Thyroid gland (tissue), 4 donors: ENCODE measurements around the gene TNRC6B. TPM values are rescaled to one million over a fixed set of nuclear protein-coding genes. Genes with fewer than 3 reads are reported as not detected.
A peak's percentile ranks its signal among the peaks of the same experiment; 100 is the strongest.

ENCODE experiments used
- DNase-seq, 2 donors: peaks; one replicate each; pipeline ENCODE4 v3.0.0-alpha.2; 2019
- H3K27ac ChIP-seq, 3 donors: fragments of 200-600 bp; sonication (generic); 1 replicate in 2 of 3; 2 replicates in 1 of 3; pipeline ENCODE4 v1.5.1; 2016 to 2019; ENCODE audit warnings: mild to moderate bottlenecking in 1 of 3, moderate library complexity in 1 of 3
- H3K27me3 ChIP-seq: fragments of 200-600 bp; sonication (generic); one replicate; pipeline ENCODE4 v1.5.1; 2019
- H3K36me3 ChIP-seq, 2 donors: fragments of 200-600 bp; sonication (generic); one replicate each; pipeline ENCODE4 v1.5.1; 2016 to 2019
- H3K4me1 ChIP-seq, 2 donors: fragments of 200-600 bp; sonication (generic); one replicate each; pipeline ENCODE4 v1.5.1; 2017 to 2019
- H3K4me3 ChIP-seq, 3 donors: fragments of 200-600 bp; sonication (generic); replicated peaks in 1 of 3; 1 replicate in 2 of 3; 2 replicates in 1 of 3; pipeline ENCODE4 v1.5.1; 2016; ENCODE audit warnings: mild to moderate bottlenecking in 1 of 3
- H3K9me3 ChIP-seq: fragments of 200-600 bp; sonication (generic); one replicate; pipeline ENCODE4 v1.5.1; 2017
- POLR2A ChIP-seq, 2 donors: fragments of 450-650 bp; IDR thresholded peaks; one replicate each; pipeline ENCODE4 v1.6.1; 2017; ENCODE audit warnings: antibody characterized with exemption in 2 of 2, mild to moderate bottlenecking in 2 of 2, moderate library complexity in 1 of 2
- WGBS, 2 donors: methylation state at CpG; one replicate each; pipeline ENCODE4 v1.1.5; 2017; 5-methylcytosine and 5-hydroxymethylcytosine counted together
- intact Hi-C: fragments of 100-400 bp; cut with DNase I; formaldehyde crosslinking; loops from one replicate; pipeline ENCODE4 v1.15.1; 2023
- total RNA-seq, 4 donors: library from RNA; depleted of rRNA; stranded (reverse); fragments of >200 nt; gene quantifications; one replicate each; pipeline ENCODE4 v1.2.3, GENCODE V29; 2016
- TF ChIP-seq, protein P1 (sequence below), 6 experiments: fragments of 200-600 bp in 3 of 6; fragments of 450-650 bp in 3 of 6; sonication (generic) in 3 of 6; IDR thresholded peaks; one replicate each; pipeline ENCODE4 v1.5.1; 2016 to 2019; ENCODE audit warnings: antibody characterized with exemption in 6 of 6, mild to moderate bottlenecking in 2 of 6, inconsistent platforms in 1 of 6, moderate library complexity in 1 of 6

The TNRC6B gene
- total RNA-seq, 4 donors from 2014 or later: 46.1 to 202 (median 114) TPM

DNA sequence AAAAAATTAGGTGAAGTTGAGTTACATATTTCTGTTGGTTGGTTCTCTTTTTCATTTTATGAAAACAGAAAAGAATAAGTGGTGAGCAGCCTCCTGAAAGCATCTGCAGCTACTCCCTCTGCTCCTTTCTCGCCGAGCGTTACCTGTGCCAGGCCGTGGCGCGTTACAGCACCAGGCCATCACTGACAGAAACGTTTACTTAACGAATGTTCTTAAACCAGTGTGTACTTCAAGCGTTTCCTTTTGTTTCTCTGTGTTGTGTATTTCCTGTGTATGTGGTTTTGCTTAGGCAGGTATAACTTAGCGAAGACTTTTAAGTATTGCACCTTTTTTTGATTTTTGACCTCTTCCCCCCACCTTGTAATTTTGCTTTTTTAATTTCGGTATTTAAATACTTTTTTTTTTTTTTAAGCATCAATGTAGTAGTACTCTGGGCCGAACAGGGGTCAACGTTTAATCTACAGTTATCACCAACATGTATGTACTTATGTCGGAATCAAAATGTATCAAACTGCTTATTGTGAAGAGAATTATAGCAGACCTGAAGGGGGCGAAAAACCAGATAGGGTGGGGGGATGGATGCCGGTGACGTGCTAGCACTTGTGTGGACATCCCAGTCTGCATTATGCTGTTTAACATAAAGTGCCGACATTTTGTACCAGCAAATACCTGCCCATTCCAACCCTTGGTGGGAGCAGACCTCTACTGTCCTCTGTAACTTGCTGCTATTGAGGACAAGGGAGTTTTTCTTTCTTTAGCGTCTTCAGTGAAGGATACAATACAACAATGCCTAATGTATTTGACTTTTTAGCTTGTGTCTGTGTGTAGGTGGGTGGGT, 147.0 kb downstream of the TNRC6B start:
- no peak for DNase-seq
- H3K4me3 ChIP-seq: no peak overlapping the region
- no peak overlapping the region for H3K27ac ChIP-seq
- TF ChIP-seq POLR2A (IDR thresholded peaks at IDR 0.05): no peak
- TF ChIP-seq, protein P1, sequence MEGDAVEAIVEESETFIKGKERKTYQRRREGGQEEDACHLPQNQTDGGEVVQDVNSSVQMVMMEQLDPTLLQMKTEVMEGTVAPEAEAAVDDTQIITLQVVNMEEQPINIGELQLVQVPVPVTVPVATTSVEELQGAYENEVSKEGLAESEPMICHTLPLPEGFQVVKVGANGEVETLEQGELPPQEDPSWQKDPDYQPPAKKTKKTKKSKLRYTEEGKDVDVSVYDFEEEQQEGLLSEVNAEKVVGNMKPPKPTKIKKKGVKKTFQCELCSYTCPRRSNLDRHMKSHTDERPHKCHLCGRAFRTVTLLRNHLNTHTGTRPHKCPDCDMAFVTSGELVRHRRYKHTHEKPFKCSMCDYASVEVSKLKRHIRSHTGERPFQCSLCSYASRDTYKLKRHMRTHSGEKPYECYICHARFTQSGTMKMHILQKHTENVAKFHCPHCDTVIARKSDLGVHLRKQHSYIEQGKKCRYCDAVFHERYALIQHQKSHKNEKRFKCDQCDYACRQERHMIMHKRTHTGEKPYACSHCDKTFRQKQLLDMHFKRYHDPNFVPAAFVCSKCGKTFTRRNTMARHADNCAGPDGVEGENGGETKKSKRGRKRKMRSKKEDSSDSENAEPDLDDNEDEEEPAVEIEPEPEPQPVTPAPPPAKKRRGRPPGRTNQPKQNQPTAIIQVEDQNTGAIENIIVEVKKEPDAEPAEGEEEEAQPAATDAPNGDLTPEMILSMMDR (IDR thresholded peaks at IDR 0.05): no peak
- 79 to 87% methylated on average over 19 of the region's 19 CpGs for WGBS, 2 donors
- H3K4me1 ChIP-seq: no peaks in the 10 kb centered on the region
- no peaks in the 10 kb centered on the region for H3K9me3 ChIP-seq
- H3K27me3 ChIP-seq: no peaks in the 10 kb centered on the region
- peaks cover 28 to 33% of the 10 kb centered on the region in 2 donors for H3K36me3 ChIP-seq
- intact Hi-C loops: no loop called here

DNA sequence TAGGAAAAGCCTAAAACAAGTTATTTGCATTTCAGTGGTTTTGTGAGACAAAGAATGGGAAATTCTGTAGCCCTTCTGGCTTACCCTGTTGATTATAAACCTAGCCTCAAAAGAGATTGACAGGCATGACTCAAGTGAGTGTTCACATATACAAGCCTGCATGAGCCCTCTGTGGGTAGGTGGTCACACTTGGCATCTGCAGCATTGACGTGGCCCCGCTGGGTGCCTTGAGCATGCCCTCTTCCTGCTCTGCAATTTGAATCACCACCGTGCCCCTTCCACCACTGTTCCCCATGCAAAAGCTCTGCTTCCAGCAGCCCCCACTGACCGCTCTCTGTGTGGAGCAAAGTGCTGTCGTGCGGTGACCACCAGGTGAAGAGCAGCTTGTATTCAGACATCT, 147.6 kb downstream of the TNRC6B start:
- 95 to 99% methylated on average over 5 to 6 of the region's 6 CpGs for WGBS, 2 donors
- H3K4me1 ChIP-seq: no peaks in the 10 kb centered on the region
- no peak overlapping the region for H3K27ac ChIP-seq
- no peak for TF ChIP-seq POLR2A (IDR thresholded peaks at IDR 0.05)
- TF ChIP-seq, protein P1 (IDR thresholded peaks at IDR 0.05): no peak
- H3K27me3 ChIP-seq: no peaks in the 10 kb centered on the region
- H3K9me3 ChIP-seq: no peaks in the 10 kb centered on the region
- intact Hi-C loops: no loop called here
- peaks cover 28 to 33% of the 10 kb centered on the region in 2 donors for H3K36me3 ChIP-seq
- no peak for DNase-seq
- H3K4me3 ChIP-seq: no peak overlapping the region

DNA sequence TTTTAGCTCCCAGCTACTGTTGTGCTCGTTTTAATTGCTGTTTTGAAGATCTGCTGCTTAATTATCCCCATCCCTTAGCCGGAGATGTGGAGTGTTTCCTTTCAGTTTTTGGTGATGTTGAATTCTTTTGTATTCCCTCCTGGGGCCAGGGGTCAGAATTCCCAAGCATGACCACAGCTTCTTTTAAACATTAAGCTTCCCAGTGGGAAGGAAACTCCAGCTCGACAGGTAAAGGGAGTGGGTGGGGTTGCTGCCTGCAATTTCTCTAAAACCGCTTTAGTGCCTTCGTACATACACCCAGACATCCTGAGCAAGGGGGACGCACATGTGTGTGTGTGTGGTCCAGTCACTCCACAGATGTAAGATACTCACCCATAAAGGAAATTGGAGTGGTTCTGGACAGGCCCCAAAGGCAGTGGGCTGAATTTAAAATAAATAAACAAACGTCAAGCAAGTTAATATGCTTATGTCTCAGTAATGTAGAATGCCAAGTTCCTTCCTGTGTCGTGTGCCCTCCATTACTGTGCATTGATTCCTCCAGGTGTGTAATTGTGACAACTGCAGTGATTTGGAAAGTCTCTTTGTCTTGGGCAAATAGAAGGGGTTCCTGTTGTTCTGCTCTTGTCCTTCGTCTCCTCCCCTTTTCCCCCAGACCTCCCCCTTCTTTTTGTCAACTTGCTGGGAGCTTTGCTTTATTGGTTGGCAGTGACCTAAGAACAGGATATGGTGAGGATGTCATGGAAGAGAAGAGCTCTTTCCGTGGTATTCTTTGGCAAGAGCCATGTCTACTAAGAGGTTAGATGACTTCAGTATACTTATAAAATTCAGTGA, 149.4 kb downstream of the TNRC6B start:
- no peak for DNase-seq
- peaks cover 0 to 4% of the 10 kb centered on the region in 2 donors for H3K4me1 ChIP-seq
- intact Hi-C loops: no loop called here
- no peaks in the 10 kb centered on the region for H3K9me3 ChIP-seq
- peaks cover 14 to 21% of the 10 kb centered on the region in 2 donors for H3K36me3 ChIP-seq
- WGBS, 2 donors: 68 to 72% methylated on average over 10 of the region's 10 CpGs
- H3K27me3 ChIP-seq: no peaks in the 10 kb centered on the region
- peak overlapping the region in 1 of 3 donors; percentile 3 for H3K27ac ChIP-seq
- no peak for TF ChIP-seq POLR2A (IDR thresholded peaks at IDR 0.05)
- TF ChIP-seq, protein P1 (IDR thresholded peaks at IDR 0.05): no peak
- H3K4me3 ChIP-seq: no peak overlapping the region

DNA sequence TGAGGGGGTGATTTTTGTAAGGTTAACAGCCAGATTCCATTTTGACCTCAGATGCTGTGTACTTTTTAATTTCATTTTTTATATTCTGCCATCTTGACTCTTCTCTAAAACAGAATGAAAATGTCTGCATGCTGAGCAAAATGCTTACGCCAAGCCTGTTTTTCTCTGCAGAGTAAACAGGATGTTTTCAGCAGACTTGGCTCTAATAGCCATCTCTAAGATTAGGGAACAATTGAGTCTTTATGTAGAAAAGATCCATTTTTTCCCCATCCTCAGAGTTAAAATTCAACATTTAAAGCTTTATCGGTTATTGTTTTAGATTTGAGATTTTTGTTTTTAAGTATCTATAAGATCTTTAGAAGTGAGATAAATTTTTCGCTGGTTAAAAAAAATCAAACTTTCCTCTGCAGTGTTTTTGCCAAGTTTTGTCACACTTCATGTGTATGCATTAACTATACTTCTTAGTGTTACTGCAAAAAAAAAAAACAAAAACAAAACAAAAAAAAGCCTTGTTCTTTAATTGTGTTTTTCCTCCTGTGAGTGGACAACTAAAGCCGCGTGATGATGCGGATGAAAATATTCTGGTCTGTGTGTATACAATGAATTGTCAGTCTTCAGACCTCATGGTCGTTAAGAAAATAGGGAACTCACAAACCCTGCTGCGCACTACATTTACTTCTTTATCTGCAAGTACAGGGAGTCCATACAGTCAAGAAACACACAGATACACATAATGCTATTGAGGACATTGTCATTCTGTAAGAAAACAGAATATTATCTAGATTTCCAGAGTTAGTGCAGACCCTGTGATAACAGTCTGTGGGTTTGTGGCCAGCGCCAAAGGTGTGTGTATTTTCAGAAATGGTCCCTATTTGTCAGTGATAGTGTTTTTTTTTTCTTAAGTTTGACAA, 151.1 kb downstream of the TNRC6B start:
- Histone ChIP-seq H3K27ac (no peak overlapping the region), H3K4me3 (no peak overlapping the region), H3K9me3 (no peaks in the 10 kb centered on the region), H3K27me3 (no peaks in the 10 kb centered on the region), H3K4me1 (peaks cover 0 to 8% of the 10 kb centered on the region in 2 donors), H3K36me3 (peaks cover 0 to 13% of the 10 kb centered on the region in 2 donors)
- WGBS, 2 donors: 90% methylated on average over 9 of the region's 9 CpGs
- intact Hi-C loops: no loop called here
- DNase-seq: no peak
- TF ChIP-seq POLR2A (IDR thresholded peaks at IDR 0.05): no peak
- TF ChIP-seq, protein P1 (IDR thresholded peaks at IDR 0.05): no peak
